K562 (cell line): ENCODE data around the gene EFNB3. TPM values are rescaled to one million over a fixed set of nuclear protein-coding genes. Genes with fewer than 3 reads are reported as not detected.

Source experiments
- CBX5 ChIP-seq: IDR thresholded peaks from 2 replicates; pipeline ENCODE4 v1.6.1; 2014; ENCODE audit warnings: low read depth, borderline replicate concordance
- CHD7 ChIP-seq: fragments of 200-600 bp; sonication (generic); IDR thresholded peaks from one replicate; pipeline ENCODE4 v1.6.1; 2012; ENCODE audit warnings: mild to moderate bottlenecking, low read depth, low read length, inconsistent platforms
- IFI16 ChIP-seq: fragments of 250-450 bp; sonication (Bioruptor Pico); IDR thresholded peaks from 2 replicates; pipeline ENCODE4 v2.1.2; 2022; ENCODE audit warnings: mild to moderate bottlenecking, inconsistent platforms
- ILF3 ChIP-seq: fragments of 450-650 bp; IDR thresholded peaks from 2 replicates; pipeline ENCODE4 v1.6.1; 2018; ENCODE audit warnings: antibody characterized with exemption, mild to moderate bottlenecking, moderate library complexity, borderline replicate concordance
- NCOA1 ChIP-seq: fragments of 450-650 bp; IDR thresholded peaks from 2 replicates; pipeline ENCODE4 v1.6.1; 2016; ENCODE audit warnings: low read depth
- PPARD ChIP-seq: fragments of 250-450 bp; sonication (Bioruptor Pico); IDR thresholded peaks from 2 replicates; pipeline ENCODE4 v1.8.0; 2022; ENCODE audit warnings: inconsistent platforms, mild to moderate bottlenecking, moderate library complexity
- RBM15 ChIP-seq: fragments of 200-400 bp; formaldehyde crosslinking; IDR thresholded peaks from 2 replicates; pipeline ENCODE4 v1.6.1; 2018; ENCODE audit warnings: mild to moderate bottlenecking, low read length, moderate library complexity; ENCODE audit not compliant: insufficient read depth
- TARDBP ChIP-seq: fragments of 450-650 bp; IDR thresholded peaks from 2 replicates; pipeline ENCODE4 v1.6.1; 2016
- TBL1XR1 ChIP-seq, 2 experiments: IDR thresholded peaks; 2 replicates each; pipeline ENCODE4 v1.6.1; 2012; ENCODE audit warnings: improper control_type of control experiment in 2 of 2, low read length in 2 of 2, mild to moderate bottlenecking in 1 of 2
- ZNF354B ChIP-seq: fragments of 250-450 bp; sonication (Bioruptor Pico); IDR thresholded peaks from 2 replicates; pipeline ENCODE4 v1.4.0; 2020
- ZNF707 ChIP-seq: fragments of 250-450 bp; sonication (Bioruptor Pico); conservative IDR thresholded peaks from 2 replicates; pipeline ENCODE4 v1.8.0; 2022; ENCODE audit warnings: inconsistent platforms, mild to moderate bottlenecking, moderate library complexity
- polyA plus RNA-seq, 8 experiments: library from polyadenylated mRNA; depleted of rRNA in 4 of 8; stranded (reverse) in 5 of 8; unstranded in 3 of 8; fragments of >200 nt; fragmentation: Nextera tagmentation in 2 of 8; fragmentation: Illumina TruSeq in 1 of 8; extraction: Ambion mirVana in 2 of 8; extraction: Trizol in 1 of 8; gene quantifications; 2 replicates each; pipeline versions ENCODE4 v1.2.1 to v1.2.3, GENCODE V29; 2011 to 2014; ENCODE audit warnings: inconsistent platforms in 1 of 8, missing spikeins in 1 of 8
- total RNA-seq, 7 experiments: library from RNA; depleted of rRNA in 6 of 7; stranded (reverse); fragments of >200 nt in 6 of 7; fragmentation: Illumina TruSeq in 2 of 7; extraction: Trizol in 2 of 7; gene quantifications; 2 replicates each; pipeline versions ENCODE4 v1.2.1 to v1.2.3, GENCODE V29; 2011 to 2021; ENCODE audit warnings: low replicate concordance in 1 of 7
- TF ChIP-seq, protein P1 (sequence below): fragments of 150-350 bp; conservative IDR thresholded peaks from 2 replicates; pipeline ENCODE4 v1.6.1; 2014; ENCODE audit warnings: low read length

EFNB3 gene
- total and polyA plus RNA-seq, 9 of the 15 experiments (the other 6 are each of a cell fraction or from before 2014, with no cell fraction given): not detected

GRCh38 chr17:7686222-7687071, 18.6 kb upstream of the EFNB3 start (continued):
- no peak for TF ChIP-seq CHD7
- peak; percentile 50; the same call in 1 of the 2 replicates for TF ChIP-seq ILF3
- TF ChIP-seq CBX5: no peak
- no peak for TF ChIP-seq PPARD (CRISPR knock-in tag)
- no peak for TF ChIP-seq TBL1XR1 (IDR thresholded peaks at IDR 0.05; ENCODE audit: low read length in 2 of 2)
- TF ChIP-seq ZNF354B: no peak
- TF ChIP-seq NCOA1: no peak
- no peak for TF ChIP-seq ZNF707 (CRISPR knock-in tag)
- no peak for TF ChIP-seq RBM15
- TF ChIP-seq TARDBP: no peak
- TF ChIP-seq IFI16 (CRISPR knock-in tag): no peak
- TF ChIP-seq, protein P1, sequence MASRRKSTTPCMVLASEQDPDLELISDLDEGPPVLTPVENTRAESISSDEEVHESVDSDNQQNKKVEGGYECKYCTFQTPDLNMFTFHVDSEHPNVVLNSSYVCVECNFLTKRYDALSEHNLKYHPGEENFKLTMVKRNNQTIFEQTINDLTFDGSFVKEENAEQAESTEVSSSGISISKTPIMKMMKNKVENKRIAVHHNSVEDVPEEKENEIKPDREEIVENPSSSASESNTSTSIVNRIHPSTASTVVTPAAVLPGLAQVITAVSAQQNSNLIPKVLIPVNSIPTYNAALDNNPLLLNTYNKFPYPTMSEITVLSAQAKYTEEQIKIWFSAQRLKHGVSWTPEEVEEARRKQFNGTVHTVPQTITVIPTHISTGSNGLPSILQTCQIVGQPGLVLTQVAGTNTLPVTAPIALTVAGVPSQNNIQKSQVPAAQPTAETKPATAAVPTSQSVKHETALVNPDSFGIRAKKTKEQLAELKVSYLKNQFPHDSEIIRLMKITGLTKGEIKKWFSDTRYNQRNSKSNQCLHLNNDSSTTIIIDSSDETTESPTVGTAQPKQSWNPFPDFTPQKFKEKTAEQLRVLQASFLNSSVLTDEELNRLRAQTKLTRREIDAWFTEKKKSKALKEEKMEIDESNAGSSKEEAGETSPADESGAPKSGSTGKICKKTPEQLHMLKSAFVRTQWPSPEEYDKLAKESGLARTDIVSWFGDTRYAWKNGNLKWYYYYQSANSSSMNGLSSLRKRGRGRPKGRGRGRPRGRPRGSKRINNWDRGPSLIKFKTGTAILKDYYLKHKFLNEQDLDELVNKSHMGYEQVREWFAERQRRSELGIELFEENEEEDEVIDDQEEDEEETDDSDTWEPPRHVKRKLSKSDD: no peak
